AG20443 (cell line): ENCODE data around the gene UACA.
"Not testable (repeated sequence)": the region's sequence is repeated elsewhere in the genome, so short reads cannot be mapped to it uniquely, and the experiment has no call there.

Experiments
- DNase-seq: peaks from one replicate; pipeline ENCODE4 v3.0.0; 2012; ENCODE audit warnings: low spot score, mixed read lengths

UACA gene, protein sequence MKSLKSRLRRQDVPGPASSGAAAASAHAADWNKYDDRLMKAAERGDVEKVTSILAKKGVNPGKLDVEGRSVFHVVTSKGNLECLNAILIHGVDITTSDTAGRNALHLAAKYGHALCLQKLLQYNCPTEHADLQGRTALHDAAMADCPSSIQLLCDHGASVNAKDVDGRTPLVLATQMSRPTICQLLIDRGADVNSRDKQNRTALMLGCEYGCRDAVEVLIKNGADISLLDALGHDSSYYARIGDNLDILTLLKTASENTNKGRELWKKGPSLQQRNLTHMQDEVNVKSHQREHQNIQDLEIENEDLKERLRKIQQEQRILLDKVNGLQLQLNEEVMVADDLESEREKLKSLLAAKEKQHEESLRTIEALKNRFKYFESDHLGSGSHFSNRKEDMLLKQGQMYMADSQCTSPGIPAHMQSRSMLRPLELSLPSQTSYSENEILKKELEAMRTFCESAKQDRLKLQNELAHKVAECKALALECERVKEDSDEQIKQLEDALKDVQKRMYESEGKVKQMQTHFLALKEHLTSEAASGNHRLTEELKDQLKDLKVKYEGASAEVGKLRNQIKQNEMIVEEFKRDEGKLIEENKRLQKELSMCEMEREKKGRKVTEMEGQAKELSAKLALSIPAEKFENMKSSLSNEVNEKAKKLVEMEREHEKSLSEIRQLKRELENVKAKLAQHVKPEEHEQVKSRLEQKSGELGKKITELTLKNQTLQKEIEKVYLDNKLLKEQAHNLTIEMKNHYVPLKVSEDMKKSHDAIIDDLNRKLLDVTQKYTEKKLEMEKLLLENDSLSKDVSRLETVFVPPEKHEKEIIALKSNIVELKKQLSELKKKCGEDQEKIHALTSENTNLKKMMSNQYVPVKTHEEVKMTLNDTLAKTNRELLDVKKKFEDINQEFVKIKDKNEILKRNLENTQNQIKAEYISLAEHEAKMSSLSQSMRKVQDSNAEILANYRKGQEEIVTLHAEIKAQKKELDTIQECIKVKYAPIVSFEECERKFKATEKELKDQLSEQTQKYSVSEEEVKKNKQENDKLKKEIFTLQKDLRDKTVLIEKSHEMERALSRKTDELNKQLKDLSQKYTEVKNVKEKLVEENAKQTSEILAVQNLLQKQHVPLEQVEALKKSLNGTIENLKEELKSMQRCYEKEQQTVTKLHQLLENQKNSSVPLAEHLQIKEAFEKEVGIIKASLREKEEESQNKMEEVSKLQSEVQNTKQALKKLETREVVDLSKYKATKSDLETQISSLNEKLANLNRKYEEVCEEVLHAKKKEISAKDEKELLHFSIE (N-terminal part only)

DNA sequence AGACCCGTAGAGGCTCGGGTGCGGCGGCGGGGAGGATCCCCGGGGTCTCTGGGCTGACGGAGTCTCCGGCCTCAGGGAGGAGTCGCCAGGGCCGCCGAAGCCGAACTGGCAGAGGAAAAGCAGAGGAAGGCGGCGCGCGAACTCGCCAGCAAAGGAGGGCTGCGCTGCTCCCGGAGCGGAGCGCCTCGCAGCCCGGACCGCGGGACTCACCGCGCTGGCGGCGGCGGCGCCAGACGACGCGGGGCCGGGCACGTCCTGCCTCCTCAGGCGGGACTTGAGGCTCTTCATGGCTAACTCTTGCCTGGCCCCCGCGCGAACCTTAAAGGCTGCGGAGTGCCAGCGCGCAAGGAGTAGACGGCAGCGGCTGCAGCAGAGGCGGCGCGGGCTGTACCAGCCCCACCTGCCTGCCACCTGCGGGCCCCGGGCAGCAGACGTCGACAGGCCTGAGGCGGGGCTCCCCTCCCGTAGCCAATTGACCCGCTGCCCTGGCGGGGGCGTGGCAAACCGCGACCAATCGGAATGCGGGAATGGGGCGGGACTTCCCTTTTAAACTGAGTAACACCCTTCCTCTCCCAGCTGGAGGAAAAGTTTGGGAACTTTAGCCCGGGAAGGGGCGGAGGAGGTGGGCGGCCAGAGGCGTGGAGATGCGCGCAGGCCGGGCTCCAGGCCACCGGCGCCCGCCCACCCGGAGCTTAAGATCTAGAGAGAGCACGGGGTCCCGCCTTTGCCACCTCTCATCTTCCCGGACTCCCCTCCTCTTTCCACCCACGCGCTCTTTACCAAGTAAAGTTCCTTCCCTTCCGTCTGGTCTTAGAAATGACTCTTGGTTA, at the start of gene UACA:
Gene UACA, minus strand, starts transcription at position 439 of the 830 bp plus-strand sequence. Its CDS starts 151 bp downstream, at position 288.
- peak; percentile 98 for DNase-seq

GRCh38 chr15:70812827-70813364, 49.5 kb upstream of the UACA start:
- no peak for DNase-seq

- DNase-seq, result no peak
These were observed 47.7 kb upstream of the UACA start for GRCh38 chr15:70810916-70811578.

DNA sequence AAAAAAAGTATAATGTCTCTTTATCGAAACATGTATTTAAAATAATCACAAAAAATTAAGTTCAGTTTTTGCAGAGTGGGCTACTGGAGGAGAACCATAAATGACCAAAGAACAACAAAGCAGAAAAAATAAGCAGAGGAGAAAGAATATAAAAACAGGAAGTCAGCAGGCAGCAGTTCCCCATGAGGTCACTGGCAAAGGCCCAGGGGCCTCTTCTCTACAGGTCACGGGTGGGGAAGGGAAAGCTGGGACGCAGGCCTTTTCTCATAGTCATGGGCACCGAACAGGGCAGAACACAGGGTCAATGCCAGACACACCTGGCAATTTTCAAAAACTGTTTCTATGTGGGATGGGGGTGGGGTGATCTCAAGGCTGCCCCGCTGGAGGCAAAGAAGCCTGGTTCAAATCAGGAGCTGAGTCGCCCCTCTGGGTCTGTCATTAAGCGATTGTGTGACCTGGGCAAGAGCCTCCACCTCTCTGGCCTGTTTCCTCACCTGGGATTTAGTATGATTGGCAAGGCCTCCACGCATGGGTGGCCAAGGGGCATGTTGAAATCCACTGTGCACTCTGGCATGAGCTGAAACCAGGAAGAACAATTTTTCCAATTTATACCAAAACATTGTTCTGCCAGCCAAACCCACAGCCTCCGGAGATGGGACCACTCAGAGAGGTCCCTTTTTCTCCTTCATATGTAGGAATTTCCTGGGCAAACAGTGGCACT, 43.8 kb upstream of the UACA start:
- DNase-seq, result peak; percentile 17

DNA sequence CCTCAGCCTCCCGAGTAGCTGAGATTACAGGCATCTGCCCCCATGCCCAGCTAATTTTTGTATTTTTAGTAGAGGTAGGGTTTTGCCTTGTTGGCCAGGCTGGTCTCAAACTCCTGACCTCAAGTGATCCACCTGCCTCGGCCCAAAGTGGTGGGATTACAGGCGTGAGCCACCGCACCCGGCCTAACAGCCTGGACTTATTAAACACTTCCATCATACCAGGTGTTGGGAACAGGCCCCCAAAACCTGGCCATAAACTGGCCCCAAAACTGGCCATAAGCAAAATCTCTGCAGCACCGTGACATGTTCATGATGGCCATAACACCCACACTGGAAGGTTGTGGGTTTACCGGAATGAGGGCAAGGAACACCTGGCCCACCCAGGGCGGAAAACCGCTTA, 41.0 kb upstream of the UACA start:
- not testable (repeated sequence) for DNase-seq

DNA sequence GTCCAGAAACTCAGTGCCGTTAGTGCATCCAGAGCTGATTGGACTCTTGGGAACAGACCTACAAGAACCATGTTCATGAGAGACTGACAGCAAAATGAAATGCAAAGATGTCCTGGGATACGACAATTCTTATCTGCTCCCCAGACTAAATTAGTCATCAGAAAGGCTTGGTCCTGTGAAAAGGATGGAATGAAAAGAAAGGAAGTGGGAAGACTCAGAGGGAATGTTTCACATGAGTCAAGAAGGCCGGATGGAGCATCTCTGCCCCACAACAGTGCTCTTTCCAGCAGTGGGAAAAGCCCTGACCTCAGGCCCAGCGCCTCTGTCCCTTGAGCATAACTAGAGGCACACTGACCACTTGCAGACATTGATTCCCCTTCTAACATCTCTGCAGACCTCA, 39.3 kb upstream of the UACA start:
- DNase-seq, result peak; percentile 62

GRCh38 chr15:70801109-70801508, 37.8 kb upstream of the UACA start:
- DNase-seq, result no peak

DNA sequence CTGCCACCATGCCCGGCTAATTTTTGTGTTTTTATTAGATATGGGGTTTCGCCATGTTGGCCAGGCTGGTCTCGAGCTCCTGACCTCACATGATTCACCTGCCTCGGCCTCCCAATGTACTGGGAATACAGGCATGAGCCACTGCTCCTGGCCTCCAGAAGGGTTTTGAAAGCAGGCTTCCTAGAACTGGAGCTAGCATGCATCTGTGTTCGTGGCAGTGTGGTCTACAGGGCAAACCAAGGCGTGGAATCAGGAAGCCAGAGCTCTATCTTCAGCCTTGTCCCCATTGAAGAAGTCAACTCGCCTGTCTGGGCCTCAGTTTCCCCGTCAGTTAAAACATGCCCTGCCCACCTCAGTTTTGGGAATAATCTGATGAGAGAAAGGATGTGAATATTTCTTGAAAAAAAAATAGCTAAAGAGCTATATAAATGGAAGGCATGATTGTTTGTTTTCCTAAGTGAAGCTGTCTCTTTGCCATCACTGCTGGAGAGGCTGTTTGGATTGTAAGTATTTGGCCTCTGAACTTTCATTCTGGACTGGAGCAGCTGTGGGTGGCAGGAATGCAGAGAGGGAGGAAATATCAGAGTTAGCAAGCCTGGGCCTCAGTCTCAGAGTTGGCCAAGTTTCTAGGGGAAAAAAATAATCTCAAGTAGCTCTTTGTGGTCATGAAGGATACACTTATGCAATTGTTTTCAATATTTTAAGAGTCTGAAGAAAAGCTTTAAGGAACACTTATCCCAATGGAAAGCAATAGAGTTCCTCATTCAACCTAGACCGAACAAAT, 36.5 kb upstream of the UACA start:
- DNase-seq, result peak; percentile 90

DNA sequence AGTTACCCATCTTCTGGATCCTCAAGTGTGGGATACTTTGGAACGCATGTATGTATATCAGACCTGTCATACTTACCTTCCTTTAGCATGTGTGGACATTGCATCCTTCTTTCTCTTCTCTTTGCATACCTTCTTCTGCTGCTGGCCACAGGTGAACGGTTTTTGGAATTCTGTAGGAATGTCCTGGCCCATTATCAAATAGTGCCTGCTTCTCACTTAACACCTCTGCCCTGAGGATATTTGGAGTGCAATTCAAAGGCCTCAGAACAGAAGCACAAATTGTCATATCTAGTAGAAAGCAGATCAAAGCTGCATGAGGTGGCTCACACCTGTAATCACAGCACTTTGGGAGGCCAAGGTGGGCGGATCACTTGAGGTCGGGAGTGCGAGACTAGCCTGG, 34.1 kb upstream of the UACA start:
- no peak for DNase-seq

GRCh38 chr15:70796516-70797310, 33.4 kb upstream of the UACA start:
- DNase-seq, result no peak

DNA sequence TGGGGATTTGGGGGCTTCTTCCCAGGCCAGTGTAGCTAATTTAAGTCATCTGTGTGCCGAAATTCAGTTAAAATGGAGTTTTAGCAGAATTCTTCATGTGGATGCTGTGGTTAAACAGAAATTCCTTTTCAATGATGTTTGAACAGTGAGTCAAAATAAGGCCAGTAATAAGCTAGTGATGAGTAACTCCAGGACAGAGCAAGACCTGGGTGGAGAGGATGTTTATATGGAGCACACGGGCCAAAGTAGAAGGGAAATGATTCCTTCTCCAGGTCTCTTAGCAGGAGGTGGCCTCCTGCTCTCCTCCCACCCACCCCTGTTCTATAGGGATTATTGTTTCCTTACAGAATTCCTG, 31.9 kb upstream of the UACA start:
- peak; percentile 84 for DNase-seq

DNA sequence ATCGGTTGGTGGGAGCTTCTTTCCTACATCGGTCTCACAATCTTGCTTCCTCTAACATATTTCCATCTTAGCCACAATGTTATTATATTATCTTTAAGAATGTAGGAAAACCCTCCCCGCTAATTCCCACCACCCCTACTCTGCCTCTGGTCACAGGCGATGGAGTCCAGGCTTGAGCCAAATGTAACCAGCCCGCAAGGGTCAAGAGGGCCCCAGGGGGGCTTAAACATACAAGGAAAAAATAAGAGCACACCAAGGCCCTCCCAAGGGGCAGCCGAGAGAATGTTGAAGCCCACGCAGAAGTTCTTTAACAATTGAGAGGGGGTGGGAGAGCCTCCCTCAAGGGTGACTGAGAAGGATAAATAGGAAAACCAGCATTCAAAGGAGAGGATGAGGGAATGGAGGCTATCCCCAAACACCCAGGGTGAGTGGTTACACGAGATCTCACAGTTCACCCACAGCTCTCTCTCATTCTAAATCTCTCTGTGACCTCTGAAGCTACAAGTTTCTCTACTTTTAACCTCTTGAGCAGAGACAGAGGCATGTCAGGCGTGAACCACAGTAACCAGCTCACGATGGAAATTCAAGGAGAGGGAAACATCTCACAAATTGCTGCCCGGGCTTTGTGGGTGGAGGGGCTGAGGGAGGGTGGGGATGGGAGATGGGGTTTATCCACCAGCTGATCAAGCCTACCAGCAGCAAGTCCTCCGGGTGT, 31.4 kb upstream of the UACA start:
- DNase-seq, result no peak

- DNase-seq, result no peak
These were observed 30.3 kb upstream of the UACA start for GRCh38 chr15:70793694-70794093.

DNA sequence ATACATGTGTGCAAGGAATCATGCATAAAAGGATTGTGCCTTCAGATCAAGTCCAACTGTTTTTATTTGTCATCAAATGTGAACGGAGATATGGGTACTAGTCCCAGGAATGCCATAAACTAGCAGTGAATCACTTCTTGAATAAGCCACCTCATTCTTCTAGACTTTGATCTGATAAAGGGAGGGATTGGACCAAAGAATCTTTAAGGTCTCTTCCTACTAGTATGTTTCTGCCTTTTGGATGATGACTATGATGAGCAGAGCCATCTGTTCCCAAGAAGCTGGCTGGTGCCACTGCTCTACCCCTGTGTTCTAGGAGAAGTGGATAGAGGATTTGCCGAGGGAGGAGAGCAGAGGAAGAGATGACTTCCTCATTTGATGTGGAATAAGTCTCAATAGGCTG, 28.8 kb upstream of the UACA start:
- peak; percentile 47 for DNase-seq

GRCh38 chr15:70791259-70791658, 27.9 kb upstream of the UACA start:
- no peak for DNase-seq

- no peak for DNase-seq
These were observed 25.9 kb upstream of the UACA start for GRCh38 chr15:70789213-70789612.
